ENCODE results near the gene SLF2. TPM values are rescaled to one million over a fixed set of nuclear protein-coding genes. Genes with fewer than 3 reads are reported as not detected.

SLF2 gene
- total and polyA plus RNA-seq, 2 of the 8 experiments (the other 6 are each of a cell fraction or from before 2014, with no cell fraction given), result 5.5 to 20.9 TPM

- Histone ChIP-seq H3K4me1 (replicated peaks in 1 of 4; ENCODE audit: control insufficient read depth in 3 of 4, insufficient read depth in 4 of 4, low read length in 3 of 4) (peaks cover 4 to 24% (median 14%) of the 10 kb centered on the region in 4 experiments), H3K79me2 (ENCODE audit: control insufficient read depth in 1 of 2, insufficient read depth in 2 of 2, low read length in 2 of 2) (peaks cover 0 to 33% of the 10 kb centered on the region in 2 experiments; a peak in 2 of 4 replicates), H3K36me3 (ENCODE audit: control insufficient read depth in 2 of 4, insufficient read depth in 4 of 4, low read length in 3 of 4) (peaks cover 9 to 22% (median 13%) of the 10 kb centered on the region in 4 experiments; a peak in 7 of 8 replicates), H4K91ac (replicated peaks; ENCODE audit: insufficient read length, low read length) (peak overlapping the region; percentile 97), H3K9ac (replicated peaks in 1 of 4; ENCODE audit: extremely low read depth in 1 of 4, low read depth in 3 of 4, low read length in 3 of 4) (peak overlapping the region in 3 of 4 experiments; percentile 13 to 88 (median 31); a peak in 5 of 7 replicates), H2BK20ac (ENCODE audit: low read length) (peak overlapping the region; percentile 80; the same call in 1 of the 2 replicates), H3K27me3 (replicated peaks in 1 of 4; ENCODE audit: control insufficient read depth in 3 of 4, extremely low read depth in 1 of 4, insufficient read depth in 3 of 4, low read length in 3 of 4) (no peaks in the 10 kb centered on the region), H3K4ac (replicated peaks; ENCODE audit: insufficient read length, low read depth, low read length) (peak overlapping the region; percentile 99), H2AK5ac (ENCODE audit: low read depth, low read length) (peak overlapping the region; percentile 76), H3K79me1 (ENCODE audit: low read depth, low read length) (peaks cover 3% of the 10 kb centered on the region), H3K23ac (ENCODE audit: insufficient read length) (no peak overlapping the region), H3K9me3 (ENCODE audit: insufficient read depth in 2 of 2, low read depth in 1 of 2, low read length in 1 of 2) (no peaks in the 10 kb centered on the region), H2BK15ac (ENCODE audit: low read length) (peak overlapping the region; percentile 98; the same call in 1 of the 2 replicates), H3K18ac (ENCODE audit: extremely low read depth, low read length) (peak overlapping the region; percentile 93), H3K4me2 (ENCODE audit: insufficient read depth in 1 of 2, low read depth in 2 of 2, low read length in 2 of 2) (peak overlapping the region; percentile 93 to 99), H2BK5ac (ENCODE audit: low read depth, low read length) (peak overlapping the region; percentile 98), H4K20me1 (replicated peaks in 1 of 2; ENCODE audit: control insufficient read depth in 1 of 2, insufficient read depth in 2 of 2, low read length in 2 of 2) (peaks cover 0 to 10% of the 10 kb centered on the region in 2 experiments), H4K5ac (ENCODE audit: insufficient read length, low read depth, low read length) (peak overlapping the region; percentile 75), H3K27ac (ENCODE audit: low read depth, low read length) (peak overlapping the region; percentile 32; the same call in 1 of the 2 replicates), H3K56ac (replicated peaks; ENCODE audit: insufficient read length, low read depth, low read length) (peak overlapping the region; percentile 71), H2BK120ac (replicated peaks; ENCODE audit: low read depth, low read length) (peak overlapping the region; percentile 7), H3K4me3 (ENCODE audit: extremely low read depth in 1 of 4, insufficient read depth in 2 of 4, low read depth in 3 of 4, low read length in 4 of 4) (peak overlapping the region; percentile 75 to 90 (median 76)), H2AFZ (ENCODE audit: low read length) (no peak overlapping the region), H3K23me2 (ENCODE audit: low read depth, low read length) (peaks cover 17% of the 10 kb centered on the region), H2BK12ac (ENCODE audit: low read depth, low read length) (peak overlapping the region; percentile 98), H4K8ac (ENCODE audit: extremely low read depth, insufficient read depth, low read length) (peak overlapping the region; percentile 82), H3K14ac (ENCODE audit: insufficient read length) (no peak overlapping the region)
- DNase-seq (ENCODE audit: low read depth in 1 of 2, low spot score in 2 of 2), result peak in 1 of 2 experiments; percentile 80
- FAIRE-seq, result no peak
- CTCF ChIA-PET (ENCODE audit: partially characterized antibody), result interaction anchor here (0.6 to 26.8 kb wide), 25 partner anchors 9 to 766 kb away, joined by 3 to 464 read pairs (median 4); partner anchors contain the start of genes MRPL43, PDZD7, SEMA4G and SFXN3
- peak; percentile 68; the same call in 1 of the 2 replicates for TF ChIP-seq TCF12 (IDR thresholded peaks at IDR 0.05; ENCODE audit: low read depth, low read length)
- TF ChIP-seq RXRA (IDR thresholded peaks at IDR 0.05; ENCODE audit: insufficient read depth, low read depth, low read length), result 0 out of 2 replicates have a peak, but pooled peaks have one; percentile 44
- no peak for TF ChIP-seq KDM4A (IDR thresholded peaks at IDR 0.05; ENCODE audit: low read depth, low read length, severe bottlenecking)
- POLR2A ChIA-PET (ENCODE audit: partially characterized antibody), result interaction anchor here (0.7 to 12.6 kb wide), 6 partner anchors 10 to 45 kb away, joined by 3 to 143 read pairs (median 20); partner anchors contain the start of genes MRPL43, PDZD7, SFXN3 and TWNK
- 14% methylated on average over 23 of the region's 25 CpGs; no CpG with 5 or more reads in 1 of the 2 experiments for WGBS, 2 experiments (ENCODE audit: extremely low coverage in 1 of 2, insufficient coverage in 1 of 2, insufficient read length in 1 of 2, insufficient replicate concordance in 2 of 2, low coverage in 1 of 2, low lambda C conversion rate in 2 of 2, missing lambda C conversion rate in 1 of 2)
Observed at GRCh38 chr10:100998183-100998990, 85.6 kb downstream of the SLF2 start.
